GM21381 (cell line): Measurements from ENCODE around the gene CRTC3.

Experiments used
- ATAC-seq: cut with Tn5 transposase; IDR thresholded peaks from one replicate; pipeline ENCODE4 v1.9.1; 2021; ENCODE audit warnings: mild to moderate bottlenecking, moderate library complexity; ENCODE audit not compliant: unreplicated experiment

Gene CRTC3

DNA sequence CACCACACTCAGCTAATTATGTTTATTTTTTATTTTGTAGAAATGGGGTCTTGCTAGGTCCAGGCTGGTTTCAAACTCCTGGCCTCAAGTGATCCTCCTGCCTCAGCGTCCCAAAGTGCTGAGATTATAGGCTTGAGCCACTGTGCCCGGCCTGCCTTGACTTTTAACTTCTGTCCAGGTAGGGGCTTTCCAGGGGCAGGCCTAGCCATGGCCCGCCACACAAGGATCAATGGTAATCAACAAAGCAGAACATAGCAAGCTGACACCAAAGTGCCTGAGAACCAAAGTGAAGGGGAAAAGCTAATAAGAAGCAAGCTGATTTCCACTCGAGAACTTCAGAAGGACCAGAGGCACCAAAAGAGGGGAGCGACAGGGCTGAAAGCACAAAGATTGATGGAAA, 9.4 kb upstream of the CRTC3 start:
- ATAC-seq = no peak

DNA sequence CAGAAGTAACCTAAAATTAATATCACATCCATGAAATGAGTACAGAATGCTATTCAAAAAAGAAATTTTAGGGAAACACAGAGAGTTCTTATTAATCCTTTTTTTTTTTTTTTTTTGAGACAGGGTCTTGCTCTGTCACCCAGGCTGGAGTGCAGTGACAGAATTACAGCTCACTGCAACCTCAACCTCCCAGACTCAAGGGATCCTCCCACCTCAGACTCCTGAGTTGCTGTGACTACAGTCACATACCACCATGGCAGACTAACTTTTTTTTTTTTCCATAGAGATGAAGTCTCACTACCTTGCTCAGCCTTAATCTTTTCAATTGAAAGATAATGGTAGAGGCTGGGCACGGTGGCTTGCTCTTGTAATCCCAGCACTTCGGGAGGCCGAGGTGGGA, 6.3 kb upstream of the CRTC3 start:
- ATAC-seq = no peak

DNA sequence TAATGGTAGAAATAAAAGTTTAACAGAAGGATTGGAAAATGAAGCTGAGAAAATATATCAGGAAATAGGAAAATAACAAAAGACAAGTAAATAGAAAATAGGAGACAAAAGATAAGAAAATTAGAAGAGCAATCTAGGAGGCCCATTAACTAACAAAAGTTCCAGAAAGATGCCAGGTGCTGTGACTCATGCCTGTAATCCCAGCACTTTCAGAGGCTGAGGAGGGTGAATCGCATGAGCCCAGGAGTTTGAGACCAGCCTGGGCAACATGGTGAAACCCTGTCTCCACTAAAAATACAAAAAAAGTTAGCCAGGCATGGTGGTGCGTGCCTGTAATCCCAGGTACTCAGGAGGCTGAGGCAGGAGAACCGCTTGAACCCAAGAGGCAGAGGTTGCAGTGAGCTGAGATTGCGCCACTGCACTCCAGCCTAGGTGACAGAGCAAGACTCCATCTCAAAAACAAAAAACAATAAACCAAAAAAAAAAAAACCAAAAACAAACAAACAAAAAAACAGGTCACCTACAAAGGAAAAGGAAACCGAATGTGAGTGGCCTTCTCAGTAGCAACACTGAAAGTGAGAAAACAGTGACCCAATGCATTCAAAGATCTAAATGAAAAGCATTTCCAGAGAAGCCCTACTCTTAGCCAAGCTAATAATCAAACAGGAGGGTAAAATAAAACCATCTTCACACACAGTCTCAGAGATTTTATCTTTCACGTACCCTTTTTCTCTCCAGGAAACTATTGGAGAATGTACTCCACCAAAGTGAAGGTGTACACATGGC, 5.5 kb upstream of the CRTC3 start:
- peak; percentile 60 for ATAC-seq

DNA sequence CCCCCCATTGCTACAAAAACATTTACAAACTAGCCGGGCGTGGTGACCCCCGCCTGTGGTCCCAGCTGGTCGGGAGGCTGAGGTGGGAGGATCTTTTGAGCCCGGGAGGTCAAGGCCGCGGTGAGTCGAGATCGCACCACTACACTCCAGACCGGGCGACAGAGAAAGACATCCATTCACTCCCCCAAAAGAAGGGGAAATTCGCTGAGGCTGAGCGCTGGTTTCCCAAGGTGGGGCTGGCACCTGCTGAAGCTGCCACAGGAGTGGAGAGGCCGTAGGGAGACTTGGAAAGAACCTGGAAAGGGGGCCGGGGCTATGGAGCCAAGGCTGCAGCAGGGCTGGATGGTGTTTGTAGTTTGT, 732 bp upstream of the CRTC3 start:
- ATAC-seq = no peak

DNA sequence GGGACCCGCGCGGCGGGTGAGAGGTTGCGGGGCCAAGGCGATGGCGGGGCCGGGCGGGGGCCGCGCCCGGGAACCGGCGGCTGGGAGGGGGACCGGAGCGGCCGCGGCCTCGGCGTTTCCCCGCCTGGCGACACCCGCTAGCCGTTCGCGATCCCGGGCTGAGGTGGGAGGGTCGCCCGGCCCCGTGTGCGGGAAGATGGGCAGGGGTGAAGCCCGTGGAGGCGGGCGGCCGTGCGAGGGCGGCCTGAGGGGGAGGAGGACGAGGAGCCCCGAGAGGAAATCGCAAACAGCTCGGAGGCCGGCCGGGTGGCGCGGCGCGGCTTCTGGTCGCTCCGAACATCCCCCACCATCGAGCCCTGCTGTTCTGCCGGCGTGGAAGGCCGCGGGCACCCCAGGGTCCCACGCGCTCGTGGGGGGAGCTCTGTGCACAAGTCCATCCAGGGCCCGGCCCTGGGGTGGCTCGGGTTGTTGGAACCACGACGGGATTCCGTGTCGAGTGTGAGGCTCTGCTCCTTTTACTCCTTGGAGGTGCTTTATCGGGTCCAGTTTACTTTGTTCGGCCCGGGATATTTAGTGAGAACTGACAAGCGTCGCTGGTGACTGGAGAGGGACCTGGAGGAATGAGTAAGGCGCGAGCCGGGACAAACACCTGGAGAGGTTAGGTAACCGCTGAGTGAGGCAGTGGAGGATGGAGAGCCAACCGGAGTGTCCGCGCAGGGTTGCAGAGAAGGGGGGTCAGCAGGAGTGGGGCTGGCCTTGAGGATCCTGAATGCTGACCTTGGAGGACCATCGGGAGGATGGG, 728 bp downstream of the CRTC3 start:
- peak; percentile 32 for ATAC-seq

DNA sequence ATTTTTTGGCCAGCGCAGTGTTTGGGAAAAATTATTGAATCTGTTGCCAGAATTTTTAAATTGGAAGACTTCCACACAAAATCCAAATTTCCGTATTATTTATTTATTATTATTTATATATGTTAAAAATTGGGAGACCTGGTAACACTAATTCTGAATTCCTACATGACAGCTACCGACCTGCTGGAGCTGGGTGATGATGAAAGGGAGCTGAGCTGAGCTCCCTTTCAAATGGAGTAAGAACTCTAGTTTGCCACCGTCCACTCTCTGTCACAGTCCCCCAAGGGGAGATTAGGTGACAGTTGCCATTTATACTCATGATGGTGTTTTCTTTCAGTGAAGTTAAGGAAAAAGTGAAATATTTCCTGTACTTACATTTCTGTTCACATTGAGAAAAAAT, 1.4 kb downstream of the CRTC3 start:
- no peak for ATAC-seq

DNA sequence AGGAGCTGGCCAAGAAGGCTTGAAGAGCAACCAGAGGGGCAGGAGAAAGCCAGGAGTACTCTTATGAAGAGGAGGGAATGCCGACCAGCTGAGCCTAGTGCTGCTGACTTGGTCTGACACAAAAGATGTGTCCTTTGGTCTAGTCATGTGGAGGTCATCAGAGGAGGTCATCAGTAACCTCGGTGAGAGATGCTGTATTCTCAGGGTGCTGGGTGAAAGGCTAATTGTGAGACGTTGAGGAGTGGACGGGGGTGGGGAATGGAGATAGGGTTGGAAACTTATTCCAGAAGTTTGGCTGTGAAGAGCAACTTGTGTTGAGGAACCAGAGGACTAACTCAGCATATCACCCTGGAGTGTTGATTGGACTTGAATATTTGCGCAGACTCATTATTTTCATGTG, 5.5 kb downstream of the CRTC3 start:
- no peak for ATAC-seq

DNA sequence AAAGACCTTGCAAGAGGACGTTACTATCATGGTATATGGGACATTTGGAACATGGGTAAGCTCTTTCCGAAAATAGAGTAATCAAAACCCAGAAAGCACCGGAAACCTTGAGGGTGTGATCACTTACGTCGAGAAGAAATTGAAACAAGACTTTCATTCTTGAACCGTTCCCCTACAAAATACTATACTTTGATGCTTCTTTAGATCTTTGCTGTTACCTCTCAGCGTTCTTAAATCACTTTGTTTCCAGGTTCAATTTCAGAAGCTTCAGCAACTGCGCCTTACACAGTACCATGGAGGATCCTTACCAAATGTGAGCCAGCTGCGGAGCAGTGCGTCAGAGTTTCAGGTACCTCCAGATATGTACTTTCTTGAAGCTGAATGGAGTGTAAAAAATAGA, 10.1 kb downstream of the CRTC3 start:
- ATAC-seq = no peak

DNA sequence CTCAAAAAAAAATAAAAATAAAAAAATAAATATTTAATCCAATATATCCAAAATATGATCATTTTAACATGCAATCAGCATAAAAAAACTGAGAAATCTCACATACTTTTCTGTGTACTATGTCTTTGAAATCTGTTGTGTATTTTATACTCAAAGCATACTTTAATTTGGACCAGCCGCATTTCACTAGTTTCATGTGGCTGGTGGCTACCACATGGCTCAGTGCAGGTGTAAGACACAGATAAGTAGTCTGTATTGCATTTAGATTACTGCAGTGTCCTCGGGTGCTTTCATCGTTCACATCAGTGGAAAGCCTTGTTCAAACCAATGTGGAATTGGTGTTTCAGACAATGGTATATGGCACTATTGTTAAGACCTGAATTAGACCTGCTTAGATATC, 11.0 kb downstream of the CRTC3 start:
- ATAC-seq = no peak

DNA sequence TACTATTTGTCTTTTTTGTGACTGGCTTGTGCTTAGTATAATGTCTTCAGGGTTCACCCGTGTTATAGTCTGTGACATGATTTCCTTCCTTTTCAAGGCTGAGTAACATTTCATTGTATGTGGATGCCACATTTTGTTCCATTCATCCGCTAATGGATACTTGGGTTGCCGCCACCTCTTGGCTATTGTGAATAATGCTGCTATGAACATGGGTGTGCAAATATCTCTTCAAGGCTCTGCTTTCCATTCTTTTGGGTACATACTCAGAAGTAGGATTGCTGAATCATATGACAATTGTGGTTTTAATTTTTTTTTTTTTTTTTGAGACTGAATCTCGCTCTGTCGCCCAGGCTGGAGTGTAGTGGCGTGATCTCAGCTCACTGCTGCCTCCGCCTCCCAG, 15.4 kb downstream of the CRTC3 start:
- ATAC-seq = no peak

DNA sequence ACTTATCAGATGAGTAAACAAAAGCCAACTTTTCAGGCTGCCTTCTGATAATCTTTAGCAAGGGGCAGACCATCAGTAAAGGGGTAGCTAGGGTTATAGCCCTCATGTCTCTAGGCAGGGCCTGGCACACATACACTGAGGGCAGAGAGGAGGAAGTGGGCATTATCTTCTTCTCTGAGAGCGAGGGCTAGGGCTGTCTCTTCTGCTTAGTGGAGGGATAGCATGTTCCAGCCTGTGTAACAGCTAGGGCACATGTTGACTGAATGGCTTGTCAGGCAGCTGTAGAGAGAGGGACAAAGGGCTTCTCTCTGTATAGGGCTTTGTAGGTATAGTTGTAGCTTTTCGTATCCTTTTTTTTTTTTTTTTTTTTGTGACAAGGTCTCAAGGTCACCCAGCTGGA, 17.8 kb downstream of the CRTC3 start:
- no peak for ATAC-seq

DNA sequence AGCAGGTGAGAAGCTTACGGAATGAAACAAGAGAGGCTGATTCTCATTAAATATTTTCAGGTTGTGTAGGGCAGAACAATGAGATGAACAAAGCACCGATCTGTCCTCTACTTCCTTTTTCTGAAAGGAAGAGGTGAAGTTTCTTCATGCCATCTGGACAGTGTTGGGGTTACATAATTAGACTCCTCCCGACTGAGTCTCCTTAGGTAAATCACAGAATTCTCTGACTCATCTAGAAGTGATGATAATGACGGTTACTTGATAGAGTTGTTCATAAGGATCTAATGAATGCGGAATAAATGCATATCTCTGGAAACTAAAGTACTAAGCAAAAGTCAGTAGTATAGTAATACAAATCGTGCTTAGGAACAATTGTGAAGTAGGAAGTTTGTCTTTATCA, 21.2 kb downstream of the CRTC3 start:
- peak; percentile 64 for ATAC-seq

DNA sequence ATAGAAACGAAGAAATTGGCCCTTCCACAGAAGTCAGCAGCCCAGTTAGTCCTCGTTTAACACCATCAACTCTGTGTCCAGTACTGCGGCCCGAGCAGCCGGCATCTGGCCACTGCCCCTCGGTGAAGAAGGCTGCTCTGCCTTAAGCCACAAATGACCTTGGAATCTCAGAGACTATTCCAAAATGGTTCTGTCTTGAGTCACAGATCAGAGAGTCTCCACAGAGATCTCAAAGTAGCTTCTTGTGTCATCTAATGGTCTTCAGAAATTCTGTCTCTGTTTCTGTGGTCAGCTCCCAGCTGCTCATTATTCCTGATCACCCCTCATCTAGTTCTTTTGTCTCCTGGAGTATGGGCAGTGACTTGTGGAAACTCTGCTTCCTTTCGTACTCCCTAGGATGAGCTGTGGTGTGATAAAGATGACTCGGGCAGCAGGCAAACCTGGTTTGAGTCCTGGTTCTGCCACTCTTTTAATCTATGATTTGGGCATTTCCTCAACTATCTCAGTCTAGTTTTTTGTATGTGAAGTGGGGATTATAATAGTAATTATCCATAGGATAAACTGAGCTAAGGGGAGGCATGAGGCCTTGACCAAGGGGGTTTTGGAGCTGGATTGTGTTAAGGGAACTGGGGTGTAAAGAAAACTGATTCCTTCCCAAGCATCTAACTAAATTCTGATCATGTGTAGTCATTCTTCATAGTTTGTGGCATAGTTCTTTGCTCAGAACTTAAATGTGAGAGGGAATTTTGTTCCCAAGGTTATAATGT, 22.6 kb downstream of the CRTC3 start:
- ATAC-seq = no peak

DNA sequence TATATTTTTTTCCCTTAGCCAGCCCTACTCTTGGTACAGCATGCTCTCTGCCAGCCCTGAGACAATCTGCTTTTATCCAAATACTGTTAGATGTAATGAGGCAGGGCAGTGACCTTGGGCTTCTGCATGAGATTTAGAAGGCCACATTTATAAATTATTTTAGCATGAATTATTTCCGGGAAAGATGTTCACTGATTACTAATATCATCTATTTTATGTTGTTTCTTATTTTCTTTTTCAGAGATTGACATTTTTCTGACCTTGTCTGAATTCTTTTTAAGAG, 23.1 kb downstream of the CRTC3 start:
- no peak for ATAC-seq

DNA sequence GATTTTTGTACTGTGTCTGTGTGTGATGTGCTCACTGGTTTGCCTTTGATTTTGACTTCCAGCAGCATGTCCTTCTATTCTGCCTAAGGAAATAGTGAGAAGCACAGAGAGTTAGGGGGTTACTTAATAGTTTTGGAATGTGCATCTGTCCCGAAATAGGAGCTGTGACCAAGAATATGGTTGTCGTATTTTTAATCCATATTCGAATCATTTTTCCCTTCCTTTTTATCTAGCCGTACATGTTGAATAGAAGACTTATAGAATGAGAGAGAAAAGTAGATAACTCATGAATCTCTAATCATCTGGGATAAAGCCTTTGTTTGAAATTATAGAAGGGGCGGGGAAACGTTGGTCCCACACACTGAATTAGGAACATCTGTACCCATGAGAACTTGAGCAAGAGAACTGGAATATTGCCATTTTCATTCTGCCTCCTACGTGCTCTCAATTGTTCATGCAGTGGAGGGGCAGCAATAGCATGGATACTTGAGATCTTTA, 23.6 kb downstream of the CRTC3 start:
- ATAC-seq = no peak

DNA sequence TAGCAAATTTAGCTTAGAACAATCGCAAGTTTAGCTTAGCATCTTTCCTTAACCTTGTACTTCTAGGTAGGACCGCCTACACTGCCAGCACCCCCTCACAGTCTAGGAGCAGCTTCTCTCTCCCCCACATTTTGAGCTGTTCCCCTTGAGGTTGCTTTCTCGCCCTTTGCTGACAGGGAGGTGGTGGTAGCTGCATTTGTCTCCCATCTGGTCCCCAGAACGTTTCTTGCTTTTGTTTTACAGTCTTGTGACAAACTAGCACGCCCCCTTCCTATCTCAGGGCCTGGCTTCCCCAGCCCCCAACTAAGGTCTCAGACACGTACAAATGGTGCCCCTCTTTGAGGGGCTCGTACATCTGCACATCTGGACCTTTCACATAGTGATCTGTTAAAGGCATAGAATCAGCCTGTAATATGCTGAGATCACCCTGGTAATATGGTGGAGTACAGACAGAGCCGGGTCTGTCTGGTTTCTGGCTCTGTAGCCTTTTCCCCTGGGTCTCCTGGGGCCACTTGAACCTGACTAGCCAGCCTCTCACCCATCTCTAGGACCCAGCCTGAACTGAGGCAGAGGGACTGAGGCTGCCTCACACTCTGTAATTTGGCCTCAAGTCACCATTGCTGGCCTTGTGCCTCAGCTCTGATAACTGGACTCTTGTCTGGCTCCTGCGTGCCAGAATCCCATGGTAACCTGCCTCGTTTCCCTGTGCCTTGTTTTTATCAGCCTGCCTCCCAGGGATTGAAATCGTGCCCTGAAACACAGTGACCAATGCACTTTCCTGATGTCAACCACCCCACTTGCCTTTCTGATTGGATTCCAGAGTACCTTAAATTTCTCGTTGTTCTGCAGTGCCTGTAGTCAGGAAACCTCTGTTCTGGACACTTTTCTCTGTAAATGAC, 27.7 kb downstream of the CRTC3 start:
- no peak for ATAC-seq

DNA sequence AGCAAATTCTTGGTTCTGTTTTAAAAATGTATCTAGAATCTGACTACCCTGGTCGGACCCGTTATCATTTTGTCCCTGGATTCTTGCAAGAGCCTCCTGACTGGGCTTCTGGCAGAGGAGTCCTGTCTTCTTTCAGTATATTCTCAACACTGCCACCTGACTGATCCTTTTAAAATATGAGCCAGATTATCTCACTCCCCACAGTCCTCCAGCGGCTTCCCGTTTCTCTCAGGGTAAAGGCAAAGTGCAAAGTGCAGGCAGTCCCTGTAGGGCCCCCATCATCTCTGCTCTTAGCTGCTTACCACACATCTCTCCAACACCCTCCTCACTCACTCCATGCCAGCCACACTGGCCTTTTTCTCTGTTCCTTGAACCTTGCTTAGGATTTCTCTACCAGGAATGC, 28.4 kb downstream of the CRTC3 start:
- ATAC-seq = no peak

DNA sequence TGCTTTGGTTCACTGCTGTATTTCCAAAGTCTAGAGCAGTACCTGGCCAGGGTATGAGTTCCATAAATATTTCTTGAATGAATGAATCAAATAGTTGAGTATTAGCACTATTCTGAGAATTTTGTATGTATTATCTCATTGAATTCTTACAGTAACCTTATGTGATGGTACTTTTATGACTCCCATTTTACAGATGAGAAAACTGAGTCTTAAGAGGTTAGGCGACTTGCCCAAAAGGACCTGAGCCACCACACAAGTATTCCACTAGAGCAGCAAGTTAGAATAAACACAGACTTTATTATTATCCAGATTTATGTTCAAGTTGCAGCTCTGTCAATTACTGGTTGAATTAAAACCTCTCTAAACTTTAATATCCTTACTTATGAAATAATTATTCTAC, 29.4 kb downstream of the CRTC3 start:
- ATAC-seq = no peak

DNA sequence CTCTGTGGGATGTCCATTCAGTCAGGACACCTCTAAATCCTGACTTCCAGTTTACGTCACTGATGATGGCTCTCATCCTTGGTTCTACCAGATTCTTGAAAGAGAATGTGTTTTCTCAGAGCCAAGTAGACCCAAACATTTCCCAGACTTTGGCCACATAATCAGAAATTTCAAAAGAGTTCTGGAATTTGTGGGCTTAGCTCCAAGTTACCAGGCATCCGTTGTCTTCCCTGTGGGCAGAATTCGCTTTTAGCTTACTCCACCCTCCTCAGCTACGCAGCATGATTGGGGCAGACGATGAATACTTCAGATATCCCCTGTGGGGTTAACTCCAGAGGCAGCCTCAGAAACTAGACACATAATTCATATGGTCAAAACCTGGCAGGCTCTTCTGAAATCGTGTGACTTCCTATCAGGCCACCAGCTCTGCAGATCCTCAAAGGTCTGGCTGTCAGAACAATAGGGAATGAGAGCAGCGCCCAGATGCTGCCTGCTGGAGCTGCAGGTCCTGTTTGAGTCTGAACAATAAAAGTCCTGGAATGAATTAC, 30.6 kb downstream of the CRTC3 start:
- no peak for ATAC-seq
